Measurements from ENCODE around the gene ZNF678. TPM values are rescaled to one million over a fixed set of nuclear protein-coding genes. Genes with fewer than 3 reads are reported as not detected.
A peak's percentile ranks its signal among the peaks of the same experiment; 100 is the strongest.

Gene ZNF678
- 10 to 100 TPM in 2 of 4 donors, 1 to 10 TPM in 2; 8.4 to 15.3 (median 11.6) TPM for total RNA-seq

- Histone ChIP-seq H3K9me3 (no peaks in the 10 kb centered on the region), H3K27me3 (peaks cover 0 to 30% of the 10 kb centered on the region in 2 donors), H3K27ac (peak within 1 kb of the TSS; percentile 9 to 86 (median 72)), H3K4me1 (peaks cover 0 to 44% (median 7%) of the 10 kb centered on the region in 4 donors), H3K4me3 (peak within 1 kb of the TSS; percentile 62 to 88 (median 71)), H3K36me3 (peaks cover 0 to 8% (median 0%) of the 10 kb centered on the region in 3 donors)
- DNase-seq (ENCODE audit: low spot score in 2 of 2) = peak; percentile 86 to 98
- WGBS, 2 donors = 0% methylated on average over 25 to 37 of the region's 39 CpGs
- peak; percentile 7 to 50 for TF ChIP-seq POLR2A (IDR thresholded peaks at IDR 0.05)
- TF ChIP-seq CTCF (IDR thresholded peaks at IDR 0.05) = no peak
- peak; percentile 11 to 66 for TF ChIP-seq EP300 (IDR thresholded peaks at IDR 0.05)
These were observed at the start of gene ZNF678 for GRCh38 chr1:227563324-227564201. Gene ZNF678, plus strand, starts transcription at chr1:227563556. Its CDS starts 87,436 bp downstream, at chr1:227650992.

GRCh38 chr1:227518876-227519275 lies 44.5 kb upstream of the ZNF678 start:
- H3K9me3 ChIP-seq = peaks cover 0 to 8% (median 0%) of the 10 kb centered on the region in 4 donors
- H3K27me3 ChIP-seq = no peaks in the 10 kb centered on the region
- TF ChIP-seq POLR2A (IDR thresholded peaks at IDR 0.05) (no peak), EP300 (IDR thresholded peaks at IDR 0.05) (no peak), CTCF (IDR thresholded peaks at IDR 0.05) (no peak)
- H3K4me1 ChIP-seq = no peaks in the 10 kb centered on the region
- no peak for DNase-seq (ENCODE audit: low spot score in 2 of 2)
- no peaks in the 10 kb centered on the region for H3K36me3 ChIP-seq
- no peak overlapping the region for H3K27ac ChIP-seq
- no peak overlapping the region for H3K4me3 ChIP-seq
- 78 to 84% methylated on average over 4 of the region's 4 CpGs for WGBS, 2 donors

GRCh38 chr1:227521782-227522181 lies 41.6 kb upstream of the ZNF678 start:
- WGBS, 2 donors = 75 to 86% methylated on average over 11 of the region's 11 CpGs
- no peak for TF ChIP-seq EP300 (IDR thresholded peaks at IDR 0.05)
- TF ChIP-seq CTCF (IDR thresholded peaks at IDR 0.05) = no peak
- TF ChIP-seq POLR2A (IDR thresholded peaks at IDR 0.05) = no peak
- Histone ChIP-seq H3K9me3 (peaks cover 0 to 22% (median 6%) of the 10 kb centered on the region in 4 donors), H3K36me3 (no peaks in the 10 kb centered on the region), H3K27ac (no peak overlapping the region), H3K4me1 (no peaks in the 10 kb centered on the region), H3K4me3 (no peak overlapping the region), H3K27me3 (no peaks in the 10 kb centered on the region)
- DNase-seq (ENCODE audit: low spot score in 2 of 2) = no peak

- Histone ChIP-seq H3K36me3 (no peaks in the 10 kb centered on the region), H3K9me3 (peaks cover 0 to 70% (median 19%) of the 10 kb centered on the region in 4 donors), H3K27ac (no peak overlapping the region), H3K4me3 (no peak overlapping the region), H3K27me3 (no peaks in the 10 kb centered on the region), H3K4me1 (no peaks in the 10 kb centered on the region)
- TF ChIP-seq POLR2A (IDR thresholded peaks at IDR 0.05) (no peak), EP300 (IDR thresholded peaks at IDR 0.05) (no peak), CTCF (IDR thresholded peaks at IDR 0.05) (no peak)
- no peak for DNase-seq (ENCODE audit: low spot score in 2 of 2)
- 94 to 97% methylated on average over 2 of the region's 2 CpGs for WGBS, 2 donors
These were observed 36.8 kb upstream of the ZNF678 start for GRCh38 chr1:227526524-227526923.

- peaks cover 0 to 92% (median 32%) of the 10 kb centered on the region in 4 donors for H3K9me3 ChIP-seq
These were observed 31.2 kb upstream of the ZNF678 start for GRCh38 chr1:227532019-227532619.

More at GRCh38 chr1:227532019-227532619, 31.2 kb upstream of the ZNF678 start:
- no peaks in the 10 kb centered on the region for H3K27me3 ChIP-seq
- peaks cover 0 to 7% (median 0%) of the 10 kb centered on the region in 3 donors for H3K36me3 ChIP-seq
- WGBS, 2 donors = 88 to 97% methylated on average over 3 of the region's 3 CpGs
- TF ChIP-seq EP300 (IDR thresholded peaks at IDR 0.05) (no peak), CTCF (IDR thresholded peaks at IDR 0.05) (no peak), POLR2A (IDR thresholded peaks at IDR 0.05) (no peak)
- H3K4me1 ChIP-seq = no peaks in the 10 kb centered on the region
- no peak overlapping the region for H3K27ac ChIP-seq
- H3K4me3 ChIP-seq = no peak overlapping the region
- no peak for DNase-seq (ENCODE audit: low spot score in 2 of 2)
